Calu3 (cell line): ENCODE results near the gene KANSL3. TPM values are rescaled to one million over a fixed set of nuclear protein-coding genes. Genes with fewer than 3 reads are reported as not detected.
"Not testable (repeated sequence)": the region's sequence is repeated elsewhere in the genome, so short reads cannot be mapped to it uniquely, and the experiment has no call there.

ENCODE experiments used
- BruUV-seq: library from RNA; stranded (reverse); fragments of 400-500 nt; replicated peaks from 2 replicates; lab custom pipeline; 2021; lab: Mats Ljungman, UMichigan
- CTCF ChIA-PET: fragments of 300-600 bp; sonication (Branson Sonifier 250); formaldehyde crosslinking; loops from one replicate; lab custom pipeline; 2022; ENCODE audit warnings: antibody characterized with exemption; lab: Charles Lee
- DNase-seq: peaks from one replicate; pipeline ENCODE4 v3.0.0; 2022
- H3K27ac Mint-ChIP-seq: one replicate; pipeline ENCODE4 v1.8.0; 2022; ENCODE audit warnings: mixed read lengths; ENCODE audit not compliant: unreplicated experiment
- H3K27me3 Mint-ChIP-seq: one replicate; pipeline ENCODE4 v1.8.0; 2022; ENCODE audit warnings: mixed read lengths; ENCODE audit not compliant: unreplicated experiment
- H3K36me3 Mint-ChIP-seq: one replicate; pipeline ENCODE4 v1.8.0; 2022; ENCODE audit warnings: mild to moderate bottlenecking, moderate library complexity, mixed read lengths; ENCODE audit not compliant: insufficient read depth, unreplicated experiment
- H3K4me1 Mint-ChIP-seq: one replicate; pipeline ENCODE4 v1.8.0; 2022; ENCODE audit warnings: mild to moderate bottlenecking, low read depth, mixed read lengths; ENCODE audit not compliant: unreplicated experiment
- H3K4me3 Mint-ChIP-seq: one replicate; pipeline ENCODE4 v1.8.0; 2022; ENCODE audit warnings: mild to moderate bottlenecking, low read depth, moderate library complexity, mixed read lengths; ENCODE audit not compliant: unreplicated experiment
- H3K9me3 Mint-ChIP-seq: one replicate; pipeline ENCODE4 v1.8.0; 2022; ENCODE audit warnings: low read depth, mixed read lengths; ENCODE audit not compliant: unreplicated experiment
- CTCF ChIP-seq: fragments of 200-600 bp; IDR thresholded peaks from one replicate; pipeline ENCODE4 v1.8.0; 2022; ENCODE audit warnings: antibody characterized with exemption; ENCODE audit not compliant: unreplicated experiment
- intact Hi-C: fragments of 100-400 bp; cut with micrococcal nuclease; formaldehyde crosslinking; loops from one replicate; pipeline ENCODE4 v1.10.0; 2022; ENCODE audit not compliant: unreplicated experiment
- total RNA-seq: library from RNA; stranded (reverse); gene quantifications from 2 replicates; pipeline ENCODE4 v1.2.3, GENCODE V29; 2022

Gene KANSL3
- total RNA-seq, 1 experiment from 2014 or later, result 39.6 TPM

DNA sequence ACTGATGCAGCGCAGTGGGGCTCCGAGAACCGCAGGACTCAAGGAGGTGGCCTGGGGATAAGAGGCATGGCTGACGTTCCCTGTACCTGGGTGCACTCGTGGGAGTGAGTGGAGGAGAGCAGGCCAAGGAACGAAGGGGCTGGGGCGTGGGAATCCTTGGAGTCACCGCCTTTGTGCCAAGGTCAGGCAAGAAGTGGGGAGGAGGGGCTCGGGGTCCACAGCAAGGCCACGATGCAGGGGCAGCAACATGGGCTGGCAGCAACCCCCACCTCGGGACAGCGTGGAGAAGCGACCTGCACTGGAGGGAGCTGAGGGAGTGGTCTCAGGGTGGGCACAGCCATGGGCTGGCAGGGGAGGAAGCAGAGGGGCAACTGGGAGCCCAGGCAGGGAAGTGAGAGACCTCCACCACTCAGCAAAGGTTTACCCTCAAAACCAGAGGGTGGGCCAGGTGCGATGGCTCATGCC, 82.9 kb downstream of the KANSL3 start:
- H3K9me3 Mint-ChIP-seq, result peaks cover 7% of the 10 kb centered on the region
- no peak overlapping the region for H3K4me3 Mint-ChIP-seq
- H3K27me3 Mint-ChIP-seq, result no peaks in the 10 kb centered on the region
- no peak for TF ChIP-seq CTCF
- peaks cover 35% of the 10 kb centered on the region for H3K36me3 Mint-ChIP-seq
- H3K27ac Mint-ChIP-seq, result peak overlapping the region; percentile 82
- DNase-seq, result no peak
- CTCF ChIA-PET, result interaction anchor here (1.4 kb wide), 1 partner anchor 24 kb away, joined by 5 read pairs; no protein-coding TSS in a partner anchor
- BruUV-seq, result no TSS peak
- H3K4me1 Mint-ChIP-seq, result peaks cover 34% of the 10 kb centered on the region
- intact Hi-C loops, result loop anchor here (10.0 kb wide), 1 partner anchor 260 kb away; the partner anchor contains the start of gene CNNM3

DNA sequence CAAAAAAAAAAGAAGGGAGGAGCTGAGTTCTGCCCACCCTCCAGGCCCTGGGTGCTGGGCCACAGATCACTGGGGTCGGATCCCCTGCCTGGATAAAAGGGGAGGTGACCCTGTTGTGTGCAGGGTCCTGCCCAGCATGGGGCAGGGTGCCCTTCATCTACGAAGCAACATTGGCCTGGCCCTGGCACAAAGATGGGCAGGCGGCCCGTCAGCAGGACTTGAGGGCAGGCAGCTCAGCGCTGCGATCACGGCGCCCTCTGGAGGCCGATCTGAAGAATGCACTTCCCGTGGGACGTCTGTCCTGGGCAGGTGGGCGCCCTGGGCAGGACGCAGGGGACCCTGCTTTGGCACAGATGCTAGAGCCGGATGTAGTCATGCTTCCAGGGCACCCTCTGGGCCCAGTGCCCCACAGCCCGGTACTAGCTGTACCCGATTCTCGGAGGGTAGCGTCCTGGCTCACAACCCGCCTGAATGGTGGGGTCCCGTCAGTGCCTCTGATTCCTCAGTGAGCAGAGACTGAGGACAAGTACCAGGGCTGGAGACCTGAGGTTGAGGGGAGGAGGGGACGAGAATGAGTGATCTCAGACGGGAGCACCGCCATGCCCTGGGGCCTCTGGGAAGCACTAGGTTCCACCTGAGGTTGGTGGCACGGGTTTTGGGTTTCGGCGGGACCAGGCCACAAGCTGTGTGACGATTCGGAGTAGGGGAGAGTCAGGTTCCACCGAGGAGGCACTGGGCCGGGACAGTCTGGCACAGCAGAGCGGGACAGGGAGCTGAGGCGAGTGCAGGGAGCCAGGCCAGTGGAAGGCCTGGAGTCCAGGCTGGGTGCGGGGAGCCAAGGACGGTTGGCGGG, 83.6 kb downstream of the KANSL3 start:
- H3K4me1 Mint-ChIP-seq, result peaks cover 34% of the 10 kb centered on the region
- H3K36me3 Mint-ChIP-seq, result peaks cover 36% of the 10 kb centered on the region
- no peak overlapping the region for H3K4me3 Mint-ChIP-seq
- intact Hi-C loops, result loop anchor here (10.0 kb wide), 1 partner anchor 260 kb away; the partner anchor contains the start of gene CNNM3
- TF ChIP-seq CTCF, result peak; percentile 78
- DNase-seq, result peak; percentile 49
- H3K27ac Mint-ChIP-seq, result peak overlapping the region; percentile 82
- BruUV-seq, result no TSS peak
- peaks cover 7% of the 10 kb centered on the region for H3K9me3 Mint-ChIP-seq
- no peaks in the 10 kb centered on the region for H3K27me3 Mint-ChIP-seq
- CTCF ChIA-PET, result interaction anchor here (0.6 to 1.4 kb wide), 6 partner anchors 10 to 214 kb away, joined by 3 to 5 read pairs (median 3); no protein-coding TSS in a partner anchor

GRCh38 chr2:96553957-96554292, 84.2 kb downstream of the KANSL3 start:
- CTCF ChIA-PET, result interaction anchor here (0.6 to 1.4 kb wide), 4 partner anchors 10 to 209 kb away, joined by 3 to 5 read pairs (median 3); no protein-coding TSS in a partner anchor
- intact Hi-C loops, result loop anchor here (10.0 kb wide), 1 partner anchor 261 kb away; the partner anchor contains the start of gene CNNM3

DNA sequence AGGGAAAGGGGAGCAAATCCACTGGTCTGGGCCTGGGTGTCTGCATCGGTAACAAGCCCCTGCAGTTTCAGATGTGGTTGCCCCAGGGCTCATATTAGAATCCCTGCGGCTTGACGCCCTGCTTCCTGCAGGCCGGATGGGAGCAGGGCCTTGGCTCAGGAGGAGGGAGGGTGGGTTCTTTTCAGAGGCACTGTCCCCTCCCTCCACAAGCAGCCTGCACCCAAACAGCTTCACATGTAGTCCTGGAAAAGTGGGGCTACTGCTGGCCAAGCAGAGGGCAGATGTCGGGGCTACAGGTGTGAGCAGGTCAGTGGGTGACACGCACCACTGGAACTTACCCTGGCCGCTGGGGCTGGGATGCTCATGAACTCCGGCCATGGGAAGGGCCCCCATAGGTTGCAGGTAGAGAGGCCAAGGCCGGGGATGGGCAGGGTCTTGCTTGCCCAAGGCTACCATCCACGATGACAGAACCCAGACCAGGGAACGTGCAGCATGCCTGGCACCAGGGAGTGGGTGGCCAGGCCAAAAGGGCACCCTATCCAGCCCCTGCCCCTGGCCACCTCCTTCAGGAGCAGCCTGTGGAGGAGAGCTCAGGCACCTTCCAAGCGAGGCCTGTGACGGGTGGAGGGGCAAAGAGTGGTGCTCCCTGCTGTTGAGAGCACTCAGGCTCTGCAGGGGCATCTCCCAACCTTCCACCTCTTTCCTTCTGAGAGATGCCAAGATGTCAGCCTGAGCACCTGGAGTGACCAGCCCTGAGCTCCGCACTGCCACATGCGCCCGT, 84.7 kb downstream of the KANSL3 start:
- Mint-ChIP-seq H3K4me1 (peaks cover 31% of the 10 kb centered on the region), H3K27ac (no peak overlapping the region), H3K4me3 (no peak overlapping the region), H3K27me3 (no peaks in the 10 kb centered on the region), H3K9me3 (peaks cover 6% of the 10 kb centered on the region), H3K36me3 (peaks cover 36% of the 10 kb centered on the region)
- intact Hi-C loops, result loop anchor here (10.0 kb wide), 1 partner anchor 261 kb away; the partner anchor contains the start of gene CNNM3
- no TSS peak for BruUV-seq
- DNase-seq, result no peak
- CTCF ChIA-PET, result interaction anchor here (1.0 kb wide), 1 partner anchor 209 kb away, joined by 3 read pairs; no protein-coding TSS in a partner anchor
- no peak for TF ChIP-seq CTCF

More at GRCh38 chr2:96553957-96554292, 84.2 kb downstream of the KANSL3 start:
- H3K9me3 Mint-ChIP-seq, H3K27ac Mint-ChIP-seq, H3K27me3 Mint-ChIP-seq, BruUV-seq, DNase-seq, H3K4me3 Mint-ChIP-seq: not testable (repeated sequence)
- Mint-ChIP-seq H3K36me3 (peaks cover 36% of the 10 kb centered on the region), H3K4me1 (peaks cover 34% of the 10 kb centered on the region)
